Activated T-helper 2 cell treated with anti-CD3 and anti-CD28 coated beads, Interferon-gamma antibody, Interleukin-2, Interleukin-4, amounts not matched to agents 10 μg/mL and 5 μg/mL and 100 μg/mL, durations not matched to agents 14 hours and 24 hours and 36 hours (primary cell): ENCODE data around the gene HDAC4. TPM values are rescaled to one million over a fixed set of nuclear protein-coding genes. Genes with fewer than 3 reads are reported as not detected.
A peak's percentile ranks its signal among the peaks of the same experiment; 100 is the strongest.

Experiments used
- DNase-seq: peaks from one replicate; pipeline ENCODE4 v3.0.0; 2021; ENCODE audit warnings: low spot score
- H3K27ac Mint-ChIP-seq: one replicate; pipeline ENCODE4 v1.8.0; 2021; ENCODE audit warnings: mixed read lengths
- H3K27me3 Mint-ChIP-seq: one replicate; pipeline ENCODE4 v1.8.0; 2021; ENCODE audit warnings: low read depth, mixed read lengths
- H3K36me3 Mint-ChIP-seq: one replicate; pipeline ENCODE4 v1.8.0; 2021; ENCODE audit warnings: low read depth, mixed read lengths
- H3K4me1 Mint-ChIP-seq: one replicate; pipeline ENCODE4 v1.8.0; 2021; ENCODE audit warnings: low read depth, mixed read lengths
- H3K4me3 Mint-ChIP-seq: one replicate; pipeline ENCODE4 v1.8.0; 2021; ENCODE audit warnings: low read depth, mild to moderate bottlenecking, moderate library complexity, mixed read lengths
- H3K9me3 Mint-ChIP-seq: one replicate; pipeline ENCODE4 v1.8.0; 2021; ENCODE audit warnings: mixed read lengths
- intact Hi-C: fragments of 100-400 bp; cut with micrococcal nuclease; formaldehyde crosslinking; loops from one replicate; pipeline ENCODE4 v1.15.1; 2023
- total RNA-seq: library from RNA; stranded (reverse); gene quantifications from 2 replicates; pipeline ENCODE4 v1.2.3, GENCODE V29; 2022

The HDAC4 gene
- total RNA-seq, 1 donor from 2014 or later: 44.8 TPM

DNA sequence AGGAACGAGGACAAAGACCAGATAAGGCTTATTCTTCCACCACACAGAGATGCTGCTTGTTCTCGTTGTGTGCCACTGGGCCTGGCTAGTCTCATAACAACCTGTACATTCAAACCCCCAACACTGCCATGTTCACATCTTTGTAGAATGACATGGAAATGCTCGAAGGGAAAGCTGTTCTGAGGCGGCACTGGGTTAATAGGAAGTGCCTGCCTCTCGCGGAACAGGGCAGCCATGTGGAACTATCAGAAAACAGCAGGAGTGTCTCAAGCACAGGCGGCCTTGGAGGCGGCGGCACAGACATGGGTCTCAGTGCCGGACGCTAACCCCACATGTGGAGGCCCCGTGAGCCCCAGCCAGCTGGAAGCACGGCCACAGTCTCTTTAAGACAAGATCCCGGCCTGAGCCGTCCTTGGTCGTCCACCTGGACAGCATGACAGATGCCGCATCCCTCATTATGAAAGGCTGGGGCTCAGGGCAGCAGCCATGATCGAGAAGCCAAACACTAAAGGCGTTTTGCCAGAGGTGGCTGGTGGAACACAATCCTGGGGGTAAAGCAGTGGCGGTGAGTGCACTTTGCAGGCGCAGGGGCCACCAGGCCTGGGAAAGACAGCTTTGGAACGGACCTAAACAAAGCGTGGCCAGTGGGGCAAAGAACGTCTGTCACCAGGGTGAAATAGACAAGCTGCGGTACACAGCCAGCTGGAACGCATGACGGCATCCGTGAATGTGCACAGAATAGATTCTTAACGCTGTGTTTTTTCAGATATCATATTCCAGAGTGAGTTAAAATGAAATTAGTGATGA is 161.0 kb downstream of the HDAC4 start:
- H3K36me3 Mint-ChIP-seq: peaks cover 13% of the 10 kb centered on the region
- intact Hi-C loops: no loop called here
- H3K4me1 Mint-ChIP-seq: peaks cover 17% of the 10 kb centered on the region
- H3K4me3 Mint-ChIP-seq: no peak overlapping the region
- no peak for DNase-seq
- H3K27ac Mint-ChIP-seq: no peak overlapping the region
- H3K27me3 Mint-ChIP-seq: no peaks in the 10 kb centered on the region
- H3K9me3 Mint-ChIP-seq: peaks cover 4% of the 10 kb centered on the region

GRCh38 chr2:239238839-239239606 is 161.8 kb downstream of the HDAC4 start:
- peaks cover 25% of the 10 kb centered on the region for H3K4me1 Mint-ChIP-seq
- H3K9me3 Mint-ChIP-seq: peaks cover 4% of the 10 kb centered on the region
- no peak for DNase-seq
- H3K27ac Mint-ChIP-seq: no peak overlapping the region
- no peaks in the 10 kb centered on the region for H3K27me3 Mint-ChIP-seq
- no peak overlapping the region for H3K4me3 Mint-ChIP-seq
- intact Hi-C loops: no loop called here
- peaks cover 20% of the 10 kb centered on the region for H3K36me3 Mint-ChIP-seq

DNA sequence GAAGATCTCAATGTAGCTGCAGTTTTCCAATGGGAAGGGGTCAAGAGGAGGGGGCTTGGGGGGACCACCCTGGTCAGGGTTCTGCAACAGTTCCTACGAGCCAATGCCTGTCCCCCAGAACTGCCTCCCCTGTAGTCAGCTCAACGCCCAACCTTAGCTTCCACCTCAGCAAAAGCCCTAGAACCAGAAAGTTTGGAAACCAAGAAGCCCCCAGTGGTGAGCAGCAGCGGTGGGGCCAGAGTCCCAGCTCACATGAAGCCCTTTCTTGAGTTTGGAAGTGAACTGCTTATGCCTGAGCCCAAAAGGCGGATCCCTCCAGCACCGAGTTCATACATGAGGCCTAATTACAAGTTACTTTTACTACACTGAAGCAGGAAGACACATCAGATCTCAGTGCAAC is 162.4 kb downstream of the HDAC4 start:
- peaks cover 27% of the 10 kb centered on the region for H3K4me1 Mint-ChIP-seq
- H3K9me3 Mint-ChIP-seq: peaks cover 4% of the 10 kb centered on the region
- H3K27ac Mint-ChIP-seq: no peak overlapping the region
- peaks cover 24% of the 10 kb centered on the region for H3K36me3 Mint-ChIP-seq
- no peak for DNase-seq
- intact Hi-C loops: no loop called here
- no peak overlapping the region for H3K4me3 Mint-ChIP-seq
- no peaks in the 10 kb centered on the region for H3K27me3 Mint-ChIP-seq

DNA sequence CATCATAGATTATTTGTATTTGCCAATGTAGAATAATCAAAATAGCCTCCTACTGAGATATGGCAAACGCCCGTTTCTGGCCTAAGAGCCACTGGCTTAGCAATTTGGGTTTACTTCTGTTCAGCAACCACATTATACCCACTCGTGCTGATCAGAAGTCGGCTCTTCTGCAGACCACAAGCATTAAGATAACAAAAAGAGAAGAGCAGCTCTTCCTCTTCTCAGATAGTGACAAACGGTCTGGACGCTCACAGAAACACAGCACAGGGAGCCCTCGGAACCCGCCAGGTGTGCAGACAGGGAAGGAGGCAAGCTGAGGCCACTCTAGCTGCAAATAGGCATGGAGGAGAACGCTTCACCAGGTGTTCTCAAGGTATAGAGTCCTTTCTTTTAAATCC is 164.0 kb downstream of the HDAC4 start:
- no peaks in the 10 kb centered on the region for H3K27me3 Mint-ChIP-seq
- peaks cover 25% of the 10 kb centered on the region for H3K36me3 Mint-ChIP-seq
- no peak for DNase-seq
- intact Hi-C loops: no loop called here
- no peak overlapping the region for H3K27ac Mint-ChIP-seq
- no peak overlapping the region for H3K4me3 Mint-ChIP-seq
- H3K9me3 Mint-ChIP-seq: no peaks in the 10 kb centered on the region
- peaks cover 28% of the 10 kb centered on the region for H3K4me1 Mint-ChIP-seq

- intact Hi-C loops: no loop called here
- Mint-ChIP-seq H3K4me1 (peaks cover 27% of the 10 kb centered on the region), H3K36me3 (peaks cover 25% of the 10 kb centered on the region), H3K27me3 (no peaks in the 10 kb centered on the region), H3K4me3 (no peak overlapping the region), H3K27ac (no peak overlapping the region), H3K9me3 (no peaks in the 10 kb centered on the region)
- no peak for DNase-seq
These were observed 164.6 kb downstream of the HDAC4 start for GRCh38 chr2:239236043-239236807.

DNA sequence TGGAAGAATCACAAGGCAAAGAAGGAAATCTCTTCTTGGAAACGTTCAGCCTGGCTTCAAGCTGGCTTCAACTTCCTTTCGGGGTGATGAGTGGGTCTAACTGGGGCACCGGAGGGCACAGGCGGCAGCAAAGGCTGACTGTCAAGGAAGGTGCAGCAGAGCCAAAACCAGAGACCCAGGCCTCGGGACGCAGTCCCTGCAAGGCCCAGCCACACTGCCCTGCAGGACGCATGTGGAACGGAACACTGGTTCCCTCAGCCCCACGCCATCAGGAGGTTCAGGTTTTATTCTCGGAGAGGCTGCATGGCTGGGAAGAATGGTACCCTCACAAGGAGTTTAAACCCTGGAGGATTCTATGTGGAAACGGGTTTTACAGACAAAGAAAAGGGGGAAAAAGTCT is 165.5 kb downstream of the HDAC4 start:
- intact Hi-C loops: loop anchor here (2.0 kb wide), 1 partner anchor 23 kb away; no protein-coding TSS in a partner anchor
- Mint-ChIP-seq H3K4me1 (peaks cover 36% of the 10 kb centered on the region), H3K4me3 (no peak overlapping the region), H3K27me3 (no peaks in the 10 kb centered on the region), H3K36me3 (peaks cover 31% of the 10 kb centered on the region), H3K9me3 (no peaks in the 10 kb centered on the region), H3K27ac (no peak overlapping the region)
- DNase-seq: no peak

- no peaks in the 10 kb centered on the region for H3K9me3 Mint-ChIP-seq
- H3K27me3 Mint-ChIP-seq: no peaks in the 10 kb centered on the region
- DNase-seq: no peak
- H3K27ac Mint-ChIP-seq: no peak overlapping the region
- H3K4me1 Mint-ChIP-seq: peaks cover 38% of the 10 kb centered on the region
- H3K36me3 Mint-ChIP-seq: peaks cover 31% of the 10 kb centered on the region
- intact Hi-C loops: loop anchor here (2.0 kb wide), 1 partner anchor 24 kb away; no protein-coding TSS in a partner anchor
- no peak overlapping the region for H3K4me3 Mint-ChIP-seq
These were observed 166.3 kb downstream of the HDAC4 start for GRCh38 chr2:239234191-239235175.

GRCh38 chr2:239233576-239233975 is 167.2 kb downstream of the HDAC4 start:
- intact Hi-C loops: no loop called here
- H3K27me3 Mint-ChIP-seq: no peaks in the 10 kb centered on the region
- DNase-seq: no peak
- peaks cover 40% of the 10 kb centered on the region for H3K4me1 Mint-ChIP-seq
- no peak overlapping the region for H3K4me3 Mint-ChIP-seq
- peaks cover 31% of the 10 kb centered on the region for H3K36me3 Mint-ChIP-seq
- no peaks in the 10 kb centered on the region for H3K9me3 Mint-ChIP-seq
- no peak overlapping the region for H3K27ac Mint-ChIP-seq

GRCh38 chr2:239232195-239232578 is 168.6 kb downstream of the HDAC4 start:
- Mint-ChIP-seq H3K4me3 (peak overlapping the region; percentile 30), H3K27ac (peak overlapping the region; percentile 55), H3K4me1 (peaks cover 39% of the 10 kb centered on the region), H3K27me3 (no peaks in the 10 kb centered on the region), H3K36me3 (peaks cover 31% of the 10 kb centered on the region), H3K9me3 (no peaks in the 10 kb centered on the region)
- DNase-seq: no peak
- intact Hi-C loops: no loop called here

DNA sequence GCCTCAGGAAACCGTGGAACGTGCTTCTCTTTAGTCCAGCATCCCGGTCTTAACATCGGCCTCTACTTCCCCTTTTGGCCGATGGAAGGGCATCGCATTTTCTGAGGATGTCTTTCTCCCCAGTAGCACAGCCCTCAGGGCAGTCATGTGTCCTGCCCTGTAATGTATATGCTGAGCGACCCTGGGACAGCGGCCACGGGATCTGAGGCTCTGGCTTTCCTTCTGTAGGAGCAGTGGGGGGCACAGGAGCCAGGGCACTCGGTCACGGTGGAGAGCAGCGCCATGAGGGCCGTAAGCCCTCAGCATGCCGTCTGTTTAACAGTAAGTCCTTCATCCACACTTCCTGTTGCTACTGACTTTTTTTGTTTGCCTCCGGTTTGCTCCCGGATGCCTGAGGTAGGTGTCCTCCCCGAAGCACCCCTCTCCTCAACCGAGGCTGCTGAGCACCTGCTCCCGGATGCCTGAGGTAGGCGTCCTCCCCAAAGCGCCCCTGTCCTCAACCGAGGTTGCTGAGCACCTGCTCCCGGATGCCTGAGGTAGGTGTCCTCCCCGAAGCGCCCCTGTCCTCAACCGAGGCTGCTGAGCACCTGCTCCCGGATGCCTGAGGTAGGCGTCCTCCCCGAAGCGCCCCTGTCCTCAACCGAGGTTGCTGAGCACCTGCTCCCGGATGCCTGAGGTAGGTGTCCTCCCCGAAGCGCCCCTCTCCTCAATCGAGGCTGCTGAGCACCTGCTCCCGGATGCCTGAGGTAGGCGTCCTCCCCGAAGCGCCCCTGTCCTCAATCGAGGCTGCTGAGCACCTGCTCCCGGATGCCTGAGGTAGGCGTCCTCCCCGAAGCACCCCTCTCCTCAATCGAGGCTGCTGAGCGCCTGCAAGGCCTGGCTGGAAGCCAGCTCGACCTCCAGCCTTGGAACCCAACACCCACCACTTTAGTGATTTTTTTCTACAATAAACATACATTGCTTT is 169.3 kb downstream of the HDAC4 start:
- peaks cover 32% of the 10 kb centered on the region for H3K36me3 Mint-ChIP-seq
- intact Hi-C loops: no loop called here
- DNase-seq: no peak
- H3K9me3 Mint-ChIP-seq: no peaks in the 10 kb centered on the region
- no peaks in the 10 kb centered on the region for H3K27me3 Mint-ChIP-seq
- peak overlapping the region; percentile 74 for H3K27ac Mint-ChIP-seq
- peaks cover 41% of the 10 kb centered on the region for H3K4me1 Mint-ChIP-seq
- H3K4me3 Mint-ChIP-seq: peak overlapping the region; percentile 7
